Subcutaneous abdominal adipose tissue (tissue), 5 donors: Measurements from ENCODE around the gene PTPN14.
"Not testable (repeated sequence)": the region's sequence is repeated elsewhere in the genome, so short reads cannot be mapped to it uniquely, and the experiment has no call there.

Experiments
- H3K27ac ChIP-seq: one replicate; pipeline ENCODE4 v1.7.0; 2013; ENCODE audit warnings: low read depth, mild to moderate bottlenecking, inconsistent platforms, low read length, moderate library complexity
- H3K27me3 ChIP-seq, 5 donors: one replicate each; pipeline ENCODE4 v1.7.0; 2013; ENCODE audit warnings: low read length in 5 of 5, inconsistent platforms in 1 of 5; ENCODE audit not compliant: control insufficient read depth in 5 of 5, insufficient read depth in 4 of 5
- H3K36me3 ChIP-seq, 5 donors: one replicate each; pipeline ENCODE4 v1.7.0; 2013; ENCODE audit warnings: low read length in 5 of 5; ENCODE audit not compliant: control insufficient read depth in 5 of 5, insufficient read depth in 5 of 5
- H3K4me1 ChIP-seq, 5 donors: one replicate each; pipeline ENCODE4 v1.7.0; 2013; ENCODE audit warnings: low read length in 5 of 5, mild to moderate bottlenecking in 3 of 5, moderate library complexity in 1 of 5; ENCODE audit not compliant: control insufficient read depth in 5 of 5, insufficient read depth in 5 of 5
- H3K4me3 ChIP-seq, 5 donors: one replicate each; pipeline ENCODE4 v1.7.0; 2013; ENCODE audit warnings: low read length in 5 of 5, low read depth in 1 of 5
- H3K9ac ChIP-seq, 5 donors: one replicate each; pipeline ENCODE4 v1.7.0; 2013; ENCODE audit warnings: low read length in 5 of 5, mild to moderate bottlenecking in 4 of 5, moderate library complexity in 3 of 5
- H3K9me3 ChIP-seq, 5 donors: one replicate each; pipeline ENCODE4 v1.7.0; 2013; ENCODE audit warnings: low read length in 5 of 5; ENCODE audit not compliant: control insufficient read depth in 5 of 5
- donor health status: healthy.
- donor health status: healthy.
- donor health status: healthy.
- donor health status: healthy.
- donor health status: healthy.

PTPN14 gene

GRCh38 chr1:214500340-214501055 is 50.9 kb downstream of the PTPN14 start:
- Histone ChIP-seq H3K9me3 (no peaks in the 10 kb centered on the region), H3K36me3 (no peaks in the 10 kb centered on the region), H3K4me3 (no peak overlapping the region), H3K27me3 (no peaks in the 10 kb centered on the region), H3K9ac (no peak overlapping the region), H3K27ac (no peak overlapping the region), H3K4me1 (peaks cover 0 to 16% (median 6%) of the 10 kb centered on the region in 5 donors)

DNA sequence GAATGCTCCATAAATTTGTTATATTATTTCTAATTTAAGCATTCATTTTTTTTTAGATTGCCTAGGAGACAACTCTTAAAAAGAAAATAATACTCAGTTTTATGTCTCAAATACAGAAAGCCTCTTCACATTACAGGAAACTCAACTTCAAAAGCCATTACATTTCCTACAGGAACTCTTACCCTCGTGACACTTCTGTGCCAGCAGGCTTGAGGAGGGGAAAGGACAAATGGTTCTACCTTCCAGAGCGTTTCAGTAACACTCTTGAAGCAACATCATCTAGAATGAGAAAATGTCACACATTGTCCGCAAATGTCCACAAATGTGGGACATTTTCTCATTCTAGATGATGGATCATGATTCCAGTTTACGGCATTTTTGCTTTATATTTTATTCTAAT is 51.7 kb downstream of the PTPN14 start:
- H3K27ac ChIP-seq, result no peak overlapping the region
- H3K4me3 ChIP-seq, result no peak overlapping the region
- H3K9ac ChIP-seq, result no peak overlapping the region
- no peaks in the 10 kb centered on the region for H3K9me3 ChIP-seq
- no peaks in the 10 kb centered on the region for H3K36me3 ChIP-seq
- H3K4me1 ChIP-seq, result peaks cover 0 to 17% (median 6%) of the 10 kb centered on the region in 5 donors
- no peaks in the 10 kb centered on the region for H3K27me3 ChIP-seq

DNA sequence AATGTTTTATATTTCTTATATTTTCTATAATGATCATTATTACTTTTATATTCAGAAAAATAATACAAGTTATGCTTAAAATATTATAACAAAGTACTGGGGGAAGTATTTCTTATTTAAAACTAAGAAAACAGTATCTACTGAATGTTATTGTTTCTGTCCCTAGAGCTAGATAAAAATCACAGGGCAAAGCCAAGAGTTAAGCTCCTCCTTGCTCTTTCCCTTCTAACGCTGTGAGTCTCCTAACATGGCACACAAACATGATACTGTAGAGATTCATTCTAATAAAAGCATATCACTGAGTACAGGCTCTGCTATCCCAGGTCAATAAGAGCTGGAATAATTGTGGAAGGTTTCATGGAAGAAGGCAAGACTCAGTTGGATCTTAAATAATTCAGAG is 53.4 kb downstream of the PTPN14 start:
- Histone ChIP-seq H3K27ac (no peak overlapping the region), H3K36me3 (no peaks in the 10 kb centered on the region)

GRCh38 chr1:214496126-214496525 is 55.3 kb downstream of the PTPN14 start:
- Histone ChIP-seq H3K9me3 (no peaks in the 10 kb centered on the region), H3K4me3 (no peak overlapping the region), H3K4me1 (peaks cover 0 to 23% (median 13%) of the 10 kb centered on the region in 5 donors), H3K36me3 (no peaks in the 10 kb centered on the region), H3K27ac (no peak overlapping the region), H3K9ac (no peak overlapping the region), H3K27me3 (no peaks in the 10 kb centered on the region)

More for the DNA sequence above, 53.4 kb downstream of the PTPN14 start:
- no peak overlapping the region for H3K4me3 ChIP-seq
- H3K27me3 ChIP-seq, result no peaks in the 10 kb centered on the region
- peaks cover 0 to 23% (median 9%) of the 10 kb centered on the region in 5 donors for H3K4me1 ChIP-seq
- no peaks in the 10 kb centered on the region for H3K9me3 ChIP-seq
- H3K9ac ChIP-seq, result no peak overlapping the region

GRCh38 chr1:214494706-214495105 is 56.7 kb downstream of the PTPN14 start:
- H3K27me3 ChIP-seq, result no peaks in the 10 kb centered on the region
- H3K36me3 ChIP-seq, result no peaks in the 10 kb centered on the region
- H3K4me1 ChIP-seq, result peaks cover 0 to 20% (median 13%) of the 10 kb centered on the region in 5 donors
- no peaks in the 10 kb centered on the region for H3K9me3 ChIP-seq
- H3K27ac ChIP-seq, result no peak overlapping the region
- H3K4me3 ChIP-seq, result no peak overlapping the region
- H3K9ac ChIP-seq, result no peak overlapping the region

DNA sequence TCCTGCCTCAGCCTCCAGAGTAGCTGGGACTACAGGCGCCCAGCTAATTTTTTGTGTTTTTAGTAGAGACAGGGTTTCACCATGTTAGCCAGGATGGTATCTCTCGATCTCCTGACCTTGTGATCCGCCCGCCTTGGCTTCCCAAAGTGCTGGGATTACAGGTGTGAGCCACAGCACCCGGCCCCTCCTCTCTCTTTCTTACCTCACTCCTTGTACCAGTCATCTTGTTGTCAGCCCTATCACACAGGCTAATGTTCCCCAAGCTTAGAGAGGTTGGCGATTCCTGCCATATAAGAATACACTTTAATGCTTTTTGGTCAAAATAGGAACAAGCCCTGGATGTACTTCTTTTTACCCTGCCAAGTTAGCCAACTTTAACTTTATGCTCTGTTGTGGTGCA is 57.2 kb downstream of the PTPN14 start:
- peaks cover 0 to 17% (median 13%) of the 10 kb centered on the region in 5 donors for H3K4me1 ChIP-seq
- not testable (repeated sequence) for H3K4me3 ChIP-seq, H3K9ac ChIP-seq, H3K9me3 ChIP-seq, H3K27me3 ChIP-seq, H3K36me3 ChIP-seq, H3K27ac ChIP-seq

DNA sequence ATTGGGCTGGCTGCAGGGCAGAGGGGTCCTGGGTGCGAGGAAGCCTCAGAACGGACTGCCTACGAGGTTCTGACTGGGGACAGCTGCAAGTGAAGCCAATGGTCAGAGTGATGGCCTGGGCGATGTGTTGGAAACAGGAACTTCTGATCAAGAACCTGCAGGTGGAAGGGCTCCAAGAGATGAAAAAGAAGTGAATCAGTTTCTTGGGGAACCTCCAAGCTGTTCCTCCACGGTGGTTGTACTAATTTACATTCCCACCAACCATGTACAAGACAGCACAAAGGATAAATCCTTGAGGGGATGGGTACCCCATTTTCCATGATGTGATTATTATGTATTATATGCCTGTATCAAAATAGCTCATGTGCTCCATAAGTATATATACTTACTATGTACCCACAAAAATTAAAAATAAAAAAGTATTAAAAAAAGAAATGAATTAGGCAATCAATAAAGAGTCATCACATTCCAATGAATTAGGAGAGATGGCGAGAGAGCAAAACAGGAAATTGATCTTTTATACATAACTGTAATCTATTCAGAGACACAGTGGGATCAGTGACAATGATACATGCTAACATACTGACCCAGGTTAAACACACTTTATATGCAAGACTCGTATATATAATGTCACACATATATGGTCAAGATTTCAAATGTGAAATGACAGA is 58.1 kb downstream of the PTPN14 start:
- Histone ChIP-seq H3K9me3 (no peaks in the 10 kb centered on the region), H3K36me3 (no peaks in the 10 kb centered on the region), H3K27me3 (no peaks in the 10 kb centered on the region), H3K27ac (no peak overlapping the region), H3K9ac (no peak overlapping the region), H3K4me1 (peaks cover 0 to 16% (median 11%) of the 10 kb centered on the region in 5 donors), H3K4me3 (no peak overlapping the region)

DNA sequence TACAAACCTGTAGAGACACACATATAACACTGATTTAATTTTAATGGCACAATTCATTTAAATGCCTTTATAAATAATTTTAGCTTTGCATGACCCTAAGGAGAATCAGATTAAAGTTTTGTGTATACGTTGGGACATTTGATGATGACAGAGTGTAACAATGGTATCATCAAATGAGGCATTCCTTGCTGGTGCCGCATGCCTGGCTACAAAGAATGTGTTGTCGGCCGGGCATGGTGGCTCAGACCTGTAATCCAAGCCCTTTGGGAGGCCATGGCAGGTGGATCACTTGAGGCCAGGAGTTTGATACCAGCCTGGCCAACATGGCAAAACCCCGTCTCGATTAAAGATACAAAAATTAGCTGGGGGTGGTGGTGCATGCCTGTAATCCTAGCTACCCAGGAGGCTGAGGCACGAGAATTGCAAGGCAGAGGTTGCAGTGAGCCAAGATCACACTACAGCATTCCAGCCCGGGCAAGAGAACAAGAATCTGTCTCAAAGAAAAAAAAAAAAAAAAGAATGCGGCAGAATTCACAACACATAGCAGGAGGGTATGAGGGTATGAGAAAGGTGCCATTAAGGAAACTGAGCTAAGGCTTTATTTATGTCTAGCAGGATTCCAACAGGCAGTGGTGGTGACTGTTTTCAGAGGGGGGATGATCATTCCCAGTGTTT is 58.9 kb downstream of the PTPN14 start:
- Histone ChIP-seq H3K4me3 (no peak overlapping the region), H3K9ac (no peak overlapping the region), H3K9me3 (no peaks in the 10 kb centered on the region), H3K4me1 (peaks cover 0 to 9% (median 5%) of the 10 kb centered on the region in 5 donors), H3K27me3 (no peaks in the 10 kb centered on the region), H3K36me3 (no peaks in the 10 kb centered on the region), H3K27ac (no peak overlapping the region)

- Histone ChIP-seq H3K4me3 (no peak overlapping the region), H3K27me3 (no peaks in the 10 kb centered on the region), H3K9ac (no peak overlapping the region), H3K27ac (no peak overlapping the region), H3K4me1 (peaks cover 0 to 9% (median 5%) of the 10 kb centered on the region in 5 donors), H3K36me3 (no peaks in the 10 kb centered on the region), H3K9me3 (no peaks in the 10 kb centered on the region)
These were observed 59.8 kb downstream of the PTPN14 start for GRCh38 chr1:214491468-214492146.
